Ascending aorta (tissue), 2 donors: ENCODE data around the gene FLNB. TPM values are rescaled to one million over a fixed set of nuclear protein-coding genes. Genes with fewer than 3 reads are reported as not detected.

ENCODE experiments used
- DNase-seq, 2 donors: peaks; one replicate each; pipeline ENCODE4 v3.0.0-alpha.2; 2019; ENCODE audit warnings: low spot score in 2 of 2
- H3K27ac ChIP-seq, 2 donors: fragments of 200-600 bp; sonication (generic); one replicate each; pipeline ENCODE4 v1.5.1; 2016 to 2017; ENCODE audit warnings: mild to moderate bottlenecking in 1 of 2
- H3K27me3 ChIP-seq: fragments of 200-600 bp; sonication (generic); one replicate; pipeline ENCODE4 v1.5.1; 2017
- H3K36me3 ChIP-seq, 2 donors: fragments of 200-600 bp; sonication (generic); one replicate each; pipeline ENCODE4 v1.5.1; 2016
- H3K4me1 ChIP-seq, 2 donors: fragments of 200-600 bp; sonication (generic); one replicate each; pipeline ENCODE4 v1.5.1; 2016 to 2017; ENCODE audit warnings: mild to moderate bottlenecking in 1 of 2
- H3K4me3 ChIP-seq, 2 donors: fragments of 200-600 bp; sonication (generic); one replicate each; pipeline ENCODE4 v1.5.1; 2016 to 2017; ENCODE audit warnings: mild to moderate bottlenecking in 1 of 2
- H3K9me3 ChIP-seq, 2 donors: fragments of 200-600 bp; sonication (generic); one replicate each; pipeline ENCODE4 v1.5.1; 2016
- intact Hi-C: fragments of 100-400 bp; cut with DNase I; formaldehyde crosslinking; loops from one replicate; pipeline ENCODE4 v1.15.1; 2023
- total RNA-seq: library from RNA; depleted of rRNA; stranded (reverse); fragments of >200 nt; gene quantifications from one replicate; pipeline ENCODE4 v1.1.0, GENCODE V29; 2016
- TF ChIP-seq, protein P1 (sequence below), 3 experiments: fragments of 200-600 bp in 2 of 3; fragments of 450-650 bp in 1 of 3; sonication (generic) in 2 of 3; IDR thresholded peaks; one replicate each; pipeline ENCODE4 v1.5.1; 2016 to 2019; ENCODE audit warnings: antibody characterized with exemption in 3 of 3, mild to moderate bottlenecking in 1 of 3, moderate library complexity in 1 of 3

Gene FLNB
- total RNA-seq, 1 donor from 2014 or later: 144 TPM

DNA sequence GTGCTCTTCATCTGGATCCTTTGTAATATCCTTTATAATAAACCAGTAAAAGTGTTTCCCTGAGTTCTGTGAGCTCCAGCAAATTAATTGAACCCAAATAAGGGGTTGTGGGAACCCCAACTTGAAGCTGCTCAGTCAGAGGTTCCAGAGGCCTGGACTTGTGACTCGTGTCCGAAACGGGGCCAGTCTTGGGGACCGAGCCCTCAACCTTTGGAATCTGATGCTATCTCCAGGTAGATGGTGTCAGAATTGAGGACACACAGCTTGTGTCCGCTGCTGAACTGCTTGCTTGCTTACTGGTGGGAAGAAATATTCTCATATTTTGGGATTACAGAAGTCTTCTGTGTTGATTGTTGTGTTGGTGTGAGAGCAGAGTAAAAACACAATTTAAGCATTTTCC lies 39.7 kb upstream of the FLNB start:
- TF ChIP-seq, protein P1, sequence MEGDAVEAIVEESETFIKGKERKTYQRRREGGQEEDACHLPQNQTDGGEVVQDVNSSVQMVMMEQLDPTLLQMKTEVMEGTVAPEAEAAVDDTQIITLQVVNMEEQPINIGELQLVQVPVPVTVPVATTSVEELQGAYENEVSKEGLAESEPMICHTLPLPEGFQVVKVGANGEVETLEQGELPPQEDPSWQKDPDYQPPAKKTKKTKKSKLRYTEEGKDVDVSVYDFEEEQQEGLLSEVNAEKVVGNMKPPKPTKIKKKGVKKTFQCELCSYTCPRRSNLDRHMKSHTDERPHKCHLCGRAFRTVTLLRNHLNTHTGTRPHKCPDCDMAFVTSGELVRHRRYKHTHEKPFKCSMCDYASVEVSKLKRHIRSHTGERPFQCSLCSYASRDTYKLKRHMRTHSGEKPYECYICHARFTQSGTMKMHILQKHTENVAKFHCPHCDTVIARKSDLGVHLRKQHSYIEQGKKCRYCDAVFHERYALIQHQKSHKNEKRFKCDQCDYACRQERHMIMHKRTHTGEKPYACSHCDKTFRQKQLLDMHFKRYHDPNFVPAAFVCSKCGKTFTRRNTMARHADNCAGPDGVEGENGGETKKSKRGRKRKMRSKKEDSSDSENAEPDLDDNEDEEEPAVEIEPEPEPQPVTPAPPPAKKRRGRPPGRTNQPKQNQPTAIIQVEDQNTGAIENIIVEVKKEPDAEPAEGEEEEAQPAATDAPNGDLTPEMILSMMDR (IDR thresholded peaks at IDR 0.05): no peak
- Histone ChIP-seq H3K27ac (no peak overlapping the region), H3K27me3 (no peaks in the 10 kb centered on the region), H3K36me3 (no peaks in the 10 kb centered on the region), H3K4me1 (no peaks in the 10 kb centered on the region), H3K4me3 (no peak overlapping the region), H3K9me3 (no peaks in the 10 kb centered on the region)
- intact Hi-C loops: no loop called here
- DNase-seq: no peak

DNA sequence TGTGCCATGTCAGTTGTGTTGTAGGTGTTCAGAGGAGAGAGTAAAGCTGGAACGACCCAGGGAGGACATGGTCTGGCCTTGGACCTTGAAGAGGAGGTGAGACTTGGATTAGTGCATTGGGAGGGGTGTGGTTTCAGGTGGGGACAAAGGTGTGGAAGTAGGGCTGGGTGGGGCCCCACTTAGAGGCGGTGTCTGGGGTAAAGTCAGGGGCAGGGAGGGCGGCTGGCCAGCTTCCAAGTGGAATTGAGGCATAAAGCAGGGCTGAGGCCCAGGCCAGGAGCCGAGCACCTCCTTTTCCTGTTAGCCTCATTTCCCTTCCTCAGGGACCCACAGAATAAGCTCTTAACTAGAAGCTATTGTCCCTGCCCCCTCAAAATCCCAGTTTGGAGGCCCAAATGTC lies 36.2 kb upstream of the FLNB start:
- intact Hi-C loops: no loop called here
- no peak for DNase-seq
- H3K9me3 ChIP-seq: no peaks in the 10 kb centered on the region
- no peak overlapping the region for H3K27ac ChIP-seq
- H3K4me1 ChIP-seq: no peaks in the 10 kb centered on the region
- TF ChIP-seq, protein P1 (IDR thresholded peaks at IDR 0.05): no peak
- H3K36me3 ChIP-seq: no peaks in the 10 kb centered on the region
- no peak overlapping the region for H3K4me3 ChIP-seq
- H3K27me3 ChIP-seq: no peaks in the 10 kb centered on the region

DNA sequence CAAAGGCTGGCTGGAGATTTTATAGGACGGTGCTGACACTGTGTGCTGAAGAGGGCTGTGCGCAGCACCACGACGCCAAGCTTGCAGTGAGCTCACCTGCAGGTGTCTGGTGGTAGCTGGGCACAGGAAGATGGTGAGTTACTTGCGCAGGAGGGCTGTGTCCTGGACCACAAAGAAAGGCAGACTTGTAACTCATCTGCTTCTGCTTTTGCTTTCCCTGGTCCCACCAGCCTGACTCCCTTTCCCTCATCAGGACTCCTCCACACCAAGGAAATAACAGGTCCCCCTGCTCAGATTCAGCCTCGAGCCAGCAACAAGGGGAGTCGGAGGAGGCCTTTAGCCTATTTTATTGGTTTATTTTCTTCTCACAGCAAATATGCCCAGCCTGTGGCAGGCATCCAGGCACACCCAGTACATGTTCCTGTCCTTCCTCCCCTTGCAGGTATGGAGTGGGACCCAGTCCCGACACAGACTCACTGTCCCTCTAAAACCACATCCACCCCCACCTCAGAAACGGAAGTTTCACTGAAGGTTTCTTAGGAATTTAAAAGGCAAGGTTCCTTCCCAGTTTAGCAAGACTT lies 35.6 kb upstream of the FLNB start:
- no peaks in the 10 kb centered on the region for H3K36me3 ChIP-seq
- TF ChIP-seq, protein P1 (IDR thresholded peaks at IDR 0.05): no peak
- H3K9me3 ChIP-seq: no peaks in the 10 kb centered on the region
- no peaks in the 10 kb centered on the region for H3K4me1 ChIP-seq
- no peak overlapping the region for H3K4me3 ChIP-seq
- intact Hi-C loops: no loop called here
- H3K27ac ChIP-seq: no peak overlapping the region
- no peak for DNase-seq
- H3K27me3 ChIP-seq: no peaks in the 10 kb centered on the region

DNA sequence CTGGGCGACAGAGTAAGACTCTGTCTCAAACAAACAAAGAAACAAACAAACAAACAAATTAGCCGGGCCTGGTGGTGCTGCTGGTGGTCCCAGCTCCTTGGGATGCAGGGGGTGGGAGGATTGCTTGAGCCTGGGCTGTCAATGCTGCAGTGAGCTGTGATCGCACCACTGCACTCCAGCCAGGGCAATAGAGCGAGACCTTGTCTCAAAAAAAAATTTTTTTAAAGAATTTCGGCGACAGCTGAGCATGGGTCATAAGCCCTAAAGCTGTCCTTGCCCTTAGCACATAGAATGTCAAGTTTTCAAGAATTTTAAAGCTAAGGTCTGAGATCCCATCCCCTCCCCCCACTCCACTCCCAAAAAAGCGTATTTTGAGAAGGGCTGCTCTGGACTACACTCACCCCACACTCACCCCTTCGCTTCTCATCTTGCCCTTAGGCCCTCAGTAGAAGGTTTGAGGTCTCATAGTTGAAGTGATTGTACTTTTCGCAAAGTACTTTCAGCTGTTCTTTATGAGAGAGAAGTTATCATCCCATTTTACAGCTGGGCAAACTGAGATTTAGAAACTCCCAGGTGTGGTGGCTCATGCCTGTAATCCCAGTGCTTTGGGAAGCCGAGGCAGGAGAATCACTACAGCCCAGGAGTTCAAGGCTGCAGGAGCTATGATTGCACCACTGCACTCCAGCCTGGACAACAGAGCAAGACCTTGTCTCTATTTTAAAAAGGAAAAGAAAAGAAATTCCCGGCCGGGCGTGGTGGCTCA lies 34.3 kb upstream of the FLNB start:
- Histone ChIP-seq H3K36me3 (no peaks in the 10 kb centered on the region), H3K4me1 (no peaks in the 10 kb centered on the region), H3K27ac (no peak overlapping the region), H3K27me3 (no peaks in the 10 kb centered on the region), H3K4me3 (no peak overlapping the region), H3K9me3 (no peaks in the 10 kb centered on the region)
- TF ChIP-seq, protein P1 (IDR thresholded peaks at IDR 0.05): no peak
- intact Hi-C loops: no loop called here
- DNase-seq: no peak

DNA sequence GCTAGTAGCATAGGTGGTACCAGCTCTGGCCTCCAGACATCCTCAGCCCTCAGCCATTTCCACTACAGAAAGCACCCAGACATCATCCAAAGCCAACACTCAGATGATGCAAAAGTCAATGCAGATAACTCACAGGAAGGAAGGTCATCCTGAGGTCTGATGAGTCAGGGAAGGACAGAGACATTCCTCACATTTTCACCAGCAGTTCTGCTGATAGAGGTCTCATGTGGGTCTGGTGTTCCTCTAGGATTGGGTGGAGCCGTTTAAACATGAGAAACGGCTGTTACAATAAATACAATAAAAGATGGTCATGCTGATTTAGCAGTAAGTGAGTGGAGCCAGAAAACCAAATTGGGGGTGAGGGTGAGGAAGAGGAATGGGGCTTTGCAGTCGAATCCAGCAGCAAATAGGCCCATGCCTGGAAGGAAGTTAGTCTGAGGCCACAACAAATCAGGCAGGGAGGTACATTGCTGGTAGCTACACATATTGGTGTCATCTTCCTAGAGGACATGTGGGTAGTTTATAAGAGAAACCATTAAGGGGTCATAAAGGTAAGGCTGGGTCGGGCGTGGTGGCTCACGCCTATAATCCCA lies 33.3 kb upstream of the FLNB start:
- Histone ChIP-seq H3K27me3 (no peaks in the 10 kb centered on the region), H3K9me3 (no peaks in the 10 kb centered on the region), H3K4me3 (no peak overlapping the region), H3K36me3 (no peaks in the 10 kb centered on the region), H3K27ac (peak overlapping the region in 1 of 2 donors; percentile 45), H3K4me1 (no peaks in the 10 kb centered on the region)
- intact Hi-C loops: no loop called here
- TF ChIP-seq, protein P1 (IDR thresholded peaks at IDR 0.05): no peak
- DNase-seq: no peak
